ENCODE measurements around the gene OSER1.

DNA sequence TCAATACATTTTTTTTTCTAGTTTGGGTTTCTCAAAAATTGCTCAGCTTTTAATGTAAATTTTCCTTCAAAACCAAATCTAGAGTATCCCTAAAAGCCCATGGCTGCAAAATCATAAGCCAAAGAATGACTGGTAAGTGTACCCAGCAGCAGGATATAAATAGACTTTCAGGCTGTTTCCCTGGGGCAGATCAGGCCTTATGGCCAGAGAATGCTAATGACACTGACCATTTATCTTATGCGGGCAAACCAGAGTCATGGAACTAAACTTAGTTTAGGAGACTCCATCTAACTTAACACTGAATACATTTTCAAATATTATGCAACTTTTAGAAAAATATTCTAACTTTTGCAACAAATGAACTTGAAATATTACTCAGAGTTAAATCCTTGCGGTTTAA is 7.4 kb downstream of the OSER1 start:
- TF ChIP-seq, protein P1, sequence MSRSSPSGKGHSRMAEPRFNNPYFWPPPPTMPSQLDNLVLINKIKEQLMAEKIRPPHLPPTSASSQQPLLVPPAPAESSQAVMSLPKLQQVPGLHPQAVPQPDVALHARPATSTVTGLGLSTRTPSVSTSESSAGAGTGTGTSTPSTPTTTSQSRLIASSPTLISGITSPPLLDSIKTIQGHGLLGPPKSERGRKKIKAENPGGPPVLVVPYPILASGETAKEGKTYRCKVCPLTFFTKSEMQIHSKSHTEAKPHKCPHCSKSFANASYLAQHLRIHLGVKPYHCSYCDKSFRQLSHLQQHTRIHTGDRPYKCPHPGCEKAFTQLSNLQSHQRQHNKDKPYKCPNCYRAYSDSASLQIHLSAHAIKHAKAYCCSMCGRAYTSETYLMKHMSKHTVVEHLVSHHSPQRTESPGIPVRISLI (tag by site-specific recombination; IDR thresholded peaks at IDR 0.05): no peak
- TF ChIP-seq, protein P2, sequence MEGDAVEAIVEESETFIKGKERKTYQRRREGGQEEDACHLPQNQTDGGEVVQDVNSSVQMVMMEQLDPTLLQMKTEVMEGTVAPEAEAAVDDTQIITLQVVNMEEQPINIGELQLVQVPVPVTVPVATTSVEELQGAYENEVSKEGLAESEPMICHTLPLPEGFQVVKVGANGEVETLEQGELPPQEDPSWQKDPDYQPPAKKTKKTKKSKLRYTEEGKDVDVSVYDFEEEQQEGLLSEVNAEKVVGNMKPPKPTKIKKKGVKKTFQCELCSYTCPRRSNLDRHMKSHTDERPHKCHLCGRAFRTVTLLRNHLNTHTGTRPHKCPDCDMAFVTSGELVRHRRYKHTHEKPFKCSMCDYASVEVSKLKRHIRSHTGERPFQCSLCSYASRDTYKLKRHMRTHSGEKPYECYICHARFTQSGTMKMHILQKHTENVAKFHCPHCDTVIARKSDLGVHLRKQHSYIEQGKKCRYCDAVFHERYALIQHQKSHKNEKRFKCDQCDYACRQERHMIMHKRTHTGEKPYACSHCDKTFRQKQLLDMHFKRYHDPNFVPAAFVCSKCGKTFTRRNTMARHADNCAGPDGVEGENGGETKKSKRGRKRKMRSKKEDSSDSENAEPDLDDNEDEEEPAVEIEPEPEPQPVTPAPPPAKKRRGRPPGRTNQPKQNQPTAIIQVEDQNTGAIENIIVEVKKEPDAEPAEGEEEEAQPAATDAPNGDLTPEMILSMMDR (tag by site-specific recombination; IDR thresholded peaks at IDR 0.05): no peak
- TF ChIP-seq ZNF223 (tag by site-specific recombination; IDR thresholded peaks at IDR 0.05): no peak
- TF ChIP-seq, protein P3, sequence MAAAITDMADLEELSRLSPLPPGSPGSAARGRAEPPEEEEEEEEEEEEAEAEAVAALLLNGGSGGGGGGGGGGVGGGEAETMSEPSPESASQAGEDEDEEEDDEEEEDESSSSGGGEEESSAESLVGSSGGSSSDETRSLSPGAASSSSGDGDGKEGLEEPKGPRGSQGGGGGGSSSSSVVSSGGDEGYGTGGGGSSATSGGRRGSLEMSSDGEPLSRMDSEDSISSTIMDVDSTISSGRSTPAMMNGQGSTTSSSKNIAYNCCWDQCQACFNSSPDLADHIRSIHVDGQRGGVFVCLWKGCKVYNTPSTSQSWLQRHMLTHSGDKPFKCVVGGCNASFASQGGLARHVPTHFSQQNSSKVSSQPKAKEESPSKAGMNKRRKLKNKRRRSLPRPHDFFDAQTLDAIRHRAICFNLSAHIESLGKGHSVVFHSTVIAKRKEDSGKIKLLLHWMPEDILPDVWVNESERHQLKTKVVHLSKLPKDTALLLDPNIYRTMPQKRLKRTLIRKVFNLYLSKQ (tag by site-specific recombination; IDR thresholded peaks at IDR 0.05; ENCODE audit: borderline replicate concordance): no peak
- no peak for TF ChIP-seq BCL11A (tag by site-specific recombination; IDR thresholded peaks at IDR 0.05; ENCODE audit: low read depth)
- no peak for TF ChIP-seq KLF8 (tag by site-specific recombination; IDR thresholded peaks at IDR 0.05)
- TF ChIP-seq ZNF610 (tag by site-specific recombination; IDR thresholded peaks at IDR 0.05; ENCODE audit: borderline replicate concordance): no peak

Measured in HEK293 (cell line).